ENCODE data around the gene MCRIP2. TPM values are rescaled to one million over a fixed set of nuclear protein-coding genes. Genes with fewer than 3 reads are reported as not detected.

The MCRIP2 gene
- total RNA-seq, 1 donor from 2014 or later, result 27.0 TPM

GRCh38 chr16:621526-622105 lies 20.0 kb upstream of the MCRIP2 start:
- H3K4me3 ChIP-seq, result no peak overlapping the region
- intact Hi-C loops (cut with DNase I), result no loop called here
- peak overlapping the region; percentile 81 for H3K27ac ChIP-seq
- H3K9me3 ChIP-seq, result no peaks in the 10 kb centered on the region
- DNase-seq (ENCODE audit: extremely low spot score in 2 of 2), result no peak
- peaks cover 40% of the 10 kb centered on the region for H3K4me1 ChIP-seq
- no peaks in the 10 kb centered on the region for H3K36me3 ChIP-seq
- TF ChIP-seq POLR2AphosphoS5 (IDR thresholded peaks at IDR 0.05; ENCODE audit: insufficient read depth in 1 of 2, low read depth in 1 of 2), result no peak
- no peak for TF ChIP-seq POLR2A (IDR thresholded peaks at IDR 0.05)
- TF ChIP-seq CTCF (IDR thresholded peaks at IDR 0.05), result no peak
- no peaks in the 10 kb centered on the region for H3K27me3 ChIP-seq

DNA sequence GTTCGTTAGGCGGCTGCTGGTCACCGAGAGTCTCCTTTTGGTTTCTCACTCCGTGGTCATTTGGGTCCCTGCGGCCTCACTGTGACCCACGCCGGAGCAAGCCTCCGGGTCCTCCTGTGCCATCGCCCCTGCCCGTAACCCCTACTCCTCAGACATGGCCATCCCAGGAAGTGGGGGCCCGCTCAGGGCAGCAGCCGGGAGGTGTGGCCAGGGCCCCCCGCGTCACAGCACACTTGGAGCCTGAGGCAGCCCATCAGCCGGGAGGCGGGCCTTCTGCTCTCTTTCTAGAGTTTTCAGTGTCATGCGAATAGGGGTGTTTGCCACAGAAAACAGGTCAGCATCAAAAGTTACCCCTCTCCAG lies 18.7 kb upstream of the MCRIP2 start:
- H3K27ac ChIP-seq, result peak overlapping the region; percentile 81
- H3K4me3 ChIP-seq, result peak overlapping the region in 1 of 2 donors; percentile 7
- no peak for DNase-seq (ENCODE audit: extremely low spot score in 2 of 2)
- intact Hi-C loops (cut with DNase I), result no loop called here
- no peaks in the 10 kb centered on the region for H3K27me3 ChIP-seq
- H3K36me3 ChIP-seq, result no peaks in the 10 kb centered on the region
- no peaks in the 10 kb centered on the region for H3K9me3 ChIP-seq
- TF ChIP-seq CTCF (IDR thresholded peaks at IDR 0.05), result no peak
- no peak for TF ChIP-seq POLR2A (IDR thresholded peaks at IDR 0.05)
- no peak for TF ChIP-seq POLR2AphosphoS5 (IDR thresholded peaks at IDR 0.05; ENCODE audit: insufficient read depth in 1 of 2, low read depth in 1 of 2)
- peaks cover 42% of the 10 kb centered on the region for H3K4me1 ChIP-seq

DNA sequence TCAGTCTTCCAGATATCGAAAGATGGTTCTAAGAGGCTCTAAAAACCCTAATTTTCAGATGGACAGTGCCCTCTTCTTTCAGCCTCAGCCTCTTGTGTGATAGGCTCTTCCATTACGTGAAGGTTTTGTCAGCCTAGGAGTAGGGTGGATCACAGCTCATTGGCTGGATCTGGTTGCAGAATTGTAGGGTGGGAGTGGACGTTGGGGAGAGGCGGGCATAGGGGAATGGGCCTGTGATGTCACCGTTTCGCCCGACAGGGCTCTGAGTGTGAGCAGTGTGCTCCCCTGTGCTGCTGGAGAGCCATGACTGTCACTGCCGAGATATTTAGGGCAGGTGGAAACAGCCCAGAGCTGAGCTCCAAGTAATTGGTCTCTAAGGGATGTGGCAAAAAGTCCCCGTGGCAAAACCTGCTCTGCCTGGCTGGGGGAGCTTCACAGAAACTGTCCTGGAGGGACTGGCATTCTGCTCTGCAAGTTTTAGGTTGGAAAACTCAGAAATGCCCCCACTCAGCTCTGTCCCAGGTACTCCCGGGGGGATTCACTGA lies 17.0 kb upstream of the MCRIP2 start:
- intact Hi-C loops (cut with DNase I), result no loop called here

GRCh38 chr16:625117-625976 lies 16.3 kb upstream of the MCRIP2 start:
- TF ChIP-seq POLR2A (IDR thresholded peaks at IDR 0.05), result no peak
- no peak for TF ChIP-seq POLR2AphosphoS5 (IDR thresholded peaks at IDR 0.05; ENCODE audit: insufficient read depth in 1 of 2, low read depth in 1 of 2)
- TF ChIP-seq CTCF (IDR thresholded peaks at IDR 0.05), result no peak
- no peak for DNase-seq (ENCODE audit: extremely low spot score in 2 of 2)
- Histone ChIP-seq H3K27ac (peak overlapping the region; percentile 82), H3K9me3 (no peaks in the 10 kb centered on the region), H3K4me1 (peaks cover 53% of the 10 kb centered on the region), H3K4me3 (no peak overlapping the region), H3K36me3 (no peaks in the 10 kb centered on the region), H3K27me3 (no peaks in the 10 kb centered on the region)
- intact Hi-C loops (cut with DNase I), result no loop called here

More for the DNA sequence above, 17.0 kb upstream of the MCRIP2 start:
- Histone ChIP-seq H3K27me3 (no peaks in the 10 kb centered on the region), H3K36me3 (no peaks in the 10 kb centered on the region), H3K9me3 (no peaks in the 10 kb centered on the region), H3K27ac (no peak overlapping the region), H3K4me3 (no peak overlapping the region), H3K4me1 (peaks cover 45% of the 10 kb centered on the region)
- DNase-seq (ENCODE audit: extremely low spot score in 2 of 2), result no peak
- TF ChIP-seq POLR2AphosphoS5 (IDR thresholded peaks at IDR 0.05; ENCODE audit: insufficient read depth in 1 of 2, low read depth in 1 of 2) (no peak), CTCF (IDR thresholded peaks at IDR 0.05) (no peak), POLR2A (IDR thresholded peaks at IDR 0.05) (no peak)
